Mononuclear cell (primary cell): ENCODE measurements around the gene HUWE1. TPM values are rescaled to one million over a fixed set of nuclear protein-coding genes. Genes with fewer than 3 reads are reported as not detected.

Experiments used
- H3K27me3 ChIP-seq: 2 replicates; pipeline ENCODE4 v1.6.0; 2011; ENCODE audit warnings: low read length, control low read depth; ENCODE audit not compliant: insufficient read depth
- H3K4me1 ChIP-seq: 2 replicates; pipeline ENCODE4 v1.5.1; 2011; ENCODE audit warnings: mild to moderate bottlenecking, low read length, control low read depth; ENCODE audit not compliant: insufficient read depth
- H3K4me3 ChIP-seq: 2 replicates; pipeline ENCODE4 v1.5.1; 2011; ENCODE audit warnings: mild to moderate bottlenecking, low read length, moderate library complexity
- H3K9me3 ChIP-seq: 2 replicates; pipeline ENCODE4 v1.5.1; 2011; ENCODE audit warnings: low read depth, mild to moderate bottlenecking, control low read depth, low read length
- total RNA-seq: library from RNA; depleted of rRNA; stranded (reverse); fragments of >200 nt; gene quantifications from one replicate; pipeline ENCODE4 v1.2.3, GENCODE V29; 2012

HUWE1 gene
- total RNA-seq, 1 donor: 72.2 TPM

- Histone ChIP-seq H3K27me3 (no peaks in the 10 kb centered on the region), H3K9me3 (no peaks in the 10 kb centered on the region), H3K4me1 (no peaks in the 10 kb centered on the region), H3K4me3 (no peak overlapping the region)
Measured at GRCh38 chrX:53674581-53674980, 11.9 kb downstream of the HUWE1 start.

- Histone ChIP-seq H3K4me3 (no peak overlapping the region), H3K9me3 (no peaks in the 10 kb centered on the region), H3K27me3 (no peaks in the 10 kb centered on the region), H3K4me1 (no peaks in the 10 kb centered on the region)
Measured at GRCh38 chrX:53669258-53669657, 17.3 kb downstream of the HUWE1 start.

GRCh38 chrX:53666171-53666570, 20.3 kb downstream of the HUWE1 start:
- no peaks in the 10 kb centered on the region for H3K27me3 ChIP-seq
- H3K4me1 ChIP-seq: no peaks in the 10 kb centered on the region
- no peaks in the 10 kb centered on the region for H3K9me3 ChIP-seq
- no peak overlapping the region for H3K4me3 ChIP-seq

GRCh38 chrX:53660004-53660403, 26.5 kb downstream of the HUWE1 start:
- Histone ChIP-seq H3K9me3 (no peaks in the 10 kb centered on the region), H3K4me3 (no peak overlapping the region)

GRCh38 chrX:53659039-53659438, 27.5 kb downstream of the HUWE1 start:
- Histone ChIP-seq H3K9me3 (no peaks in the 10 kb centered on the region), H3K4me1 (no peaks in the 10 kb centered on the region), H3K27me3 (no peaks in the 10 kb centered on the region), H3K4me3 (no peak overlapping the region)

More at GRCh38 chrX:53660004-53660403, 26.5 kb downstream of the HUWE1 start:
- Histone ChIP-seq H3K4me1 (no peaks in the 10 kb centered on the region), H3K27me3 (no peaks in the 10 kb centered on the region)

GRCh38 chrX:53656845-53657244, 29.7 kb downstream of the HUWE1 start:
- Histone ChIP-seq H3K4me3 (no peak overlapping the region), H3K4me1 (no peaks in the 10 kb centered on the region), H3K9me3 (no peaks in the 10 kb centered on the region), H3K27me3 (no peaks in the 10 kb centered on the region)

GRCh38 chrX:53654376-53654775, 32.1 kb downstream of the HUWE1 start:
- Histone ChIP-seq H3K27me3 (no peaks in the 10 kb centered on the region), H3K4me3 (no peak overlapping the region), H3K9me3 (no peaks in the 10 kb centered on the region), H3K4me1 (no peaks in the 10 kb centered on the region)

- Histone ChIP-seq H3K9me3 (no peaks in the 10 kb centered on the region), H3K27me3 (no peaks in the 10 kb centered on the region), H3K4me1 (no peaks in the 10 kb centered on the region), H3K4me3 (no peak overlapping the region)
Measured at GRCh38 chrX:53644751-53645150, 41.8 kb downstream of the HUWE1 start.

GRCh38 chrX:53642337-53642736, 44.2 kb downstream of the HUWE1 start:
- H3K4me3 ChIP-seq: no peak overlapping the region
- no peaks in the 10 kb centered on the region for H3K9me3 ChIP-seq
- H3K27me3 ChIP-seq: no peaks in the 10 kb centered on the region
- H3K4me1 ChIP-seq: no peaks in the 10 kb centered on the region

- no peak overlapping the region for H3K4me3 ChIP-seq
Measured at GRCh38 chrX:53639257-53639656, 47.3 kb downstream of the HUWE1 start.

GRCh38 chrX:53637479-53637878, 49.0 kb downstream of the HUWE1 start:
- no peaks in the 10 kb centered on the region for H3K9me3 ChIP-seq
- no peak overlapping the region for H3K4me3 ChIP-seq
- H3K4me1 ChIP-seq: no peaks in the 10 kb centered on the region
- H3K27me3 ChIP-seq: no peaks in the 10 kb centered on the region

More at GRCh38 chrX:53639257-53639656, 47.3 kb downstream of the HUWE1 start:
- Histone ChIP-seq H3K4me1 (no peaks in the 10 kb centered on the region), H3K9me3 (no peaks in the 10 kb centered on the region), H3K27me3 (no peaks in the 10 kb centered on the region)

- Histone ChIP-seq H3K4me1 (no peaks in the 10 kb centered on the region), H3K9me3 (no peaks in the 10 kb centered on the region), H3K27me3 (no peaks in the 10 kb centered on the region), H3K4me3 (no peak overlapping the region)
Measured at GRCh38 chrX:53631156-53631555, 55.4 kb downstream of the HUWE1 start.

GRCh38 chrX:53630261-53630660, 56.3 kb downstream of the HUWE1 start:
- Histone ChIP-seq H3K27me3 (no peaks in the 10 kb centered on the region), H3K9me3 (no peaks in the 10 kb centered on the region), H3K4me1 (no peaks in the 10 kb centered on the region), H3K4me3 (no peak overlapping the region)

GRCh38 chrX:53622431-53622830, 64.1 kb downstream of the HUWE1 start:
- Histone ChIP-seq H3K9me3 (no peaks in the 10 kb centered on the region), H3K27me3 (no peaks in the 10 kb centered on the region), H3K4me3 (no peak overlapping the region), H3K4me1 (no peaks in the 10 kb centered on the region)

- H3K9me3 ChIP-seq: no peaks in the 10 kb centered on the region
- no peak overlapping the region for H3K4me3 ChIP-seq
- no peaks in the 10 kb centered on the region for H3K27me3 ChIP-seq
- H3K4me1 ChIP-seq: no peaks in the 10 kb centered on the region
Measured at GRCh38 chrX:53621418-53621986, 65.0 kb downstream of the HUWE1 start.

- Histone ChIP-seq H3K4me3 (no peak overlapping the region), H3K9me3 (no peaks in the 10 kb centered on the region), H3K27me3 (no peaks in the 10 kb centered on the region), H3K4me1 (no peaks in the 10 kb centered on the region)
Measured at GRCh38 chrX:53616946-53617345, 69.6 kb downstream of the HUWE1 start.
